Activated gamma-delta T cell treated with anti-CD3 and anti-CD28 coated beads, Interleukin-2, amount 50 U/mL, for 16 hours (primary cell): Measurements from ENCODE around the gene C3orf70.
"Not testable (repeated sequence)": the region's sequence is repeated elsewhere in the genome, so short reads cannot be mapped to it uniquely, and the experiment has no call there.

Experiments used
- DNase-seq: peaks from one replicate; pipeline ENCODE4 v3.0.0-alpha.2; 2020; ENCODE audit warnings: low read depth

The C3orf70 gene

GRCh38 chr3:185151101-185151963, 1.5 kb downstream of the C3orf70 start:
- no peak for DNase-seq

GRCh38 chr3:185150561-185150960, 2.3 kb downstream of the C3orf70 start:
- no peak for DNase-seq

GRCh38 chr3:185149591-185149990, 3.3 kb downstream of the C3orf70 start:
- no peak for DNase-seq

GRCh38 chr3:185145511-185145910, 7.3 kb downstream of the C3orf70 start:
- no peak for DNase-seq

- DNase-seq: no peak
Observed at GRCh38 chr3:185144784-185145183, 8.1 kb downstream of the C3orf70 start.

GRCh38 chr3:185137821-185138220, 15.0 kb downstream of the C3orf70 start:
- no peak for DNase-seq

- DNase-seq: no peak
Observed at GRCh38 chr3:185134509-185134908, 18.4 kb downstream of the C3orf70 start.

GRCh38 chr3:185131602-185132256, 21.1 kb downstream of the C3orf70 start:
- no peak for DNase-seq

- DNase-seq: no peak
Observed at GRCh38 chr3:185129083-185129482, 23.8 kb downstream of the C3orf70 start.

- no peak for DNase-seq
Observed at GRCh38 chr3:185126201-185126600, 26.7 kb downstream of the C3orf70 start.

GRCh38 chr3:185120126-185120525, 32.7 kb downstream of the C3orf70 start:
- no peak for DNase-seq

GRCh38 chr3:185115371-185115770, 37.5 kb downstream of the C3orf70 start:
- DNase-seq: no peak

GRCh38 chr3:185114756-185115155, 38.1 kb downstream of the C3orf70 start:
- no peak for DNase-seq

GRCh38 chr3:185112186-185112585, 40.7 kb downstream of the C3orf70 start:
- no peak for DNase-seq

GRCh38 chr3:185109012-185109411, 43.8 kb downstream of the C3orf70 start:
- DNase-seq: not testable (repeated sequence)

- not testable (repeated sequence) for DNase-seq
Observed at GRCh38 chr3:185106256-185106890, 46.5 kb downstream of the C3orf70 start.

GRCh38 chr3:185103359-185104127, 49.3 kb downstream of the C3orf70 start:
- no peak for DNase-seq

GRCh38 chr3:185094697-185095096, 58.2 kb downstream of the C3orf70 start:
- DNase-seq: no peak

- no peak for DNase-seq
Observed at GRCh38 chr3:185093116-185093515, 59.7 kb downstream of the C3orf70 start.

GRCh38 chr3:185090811-185091210, 62.0 kb downstream of the C3orf70 start:
- no peak for DNase-seq

GRCh38 chr3:185089751-185090150, 63.1 kb downstream of the C3orf70 start:
- DNase-seq: no peak

GRCh38 chr3:185089343-185089742, 63.5 kb downstream of the C3orf70 start:
- DNase-seq: no peak
